Karpas-422 (cell line): ENCODE measurements around the gene PPP2R2D. TPM values are rescaled to one million over a fixed set of nuclear protein-coding genes. Genes with fewer than 3 reads are reported as not detected.
"Not testable (repeated sequence)": the region's sequence is repeated elsewhere in the genome, so short reads cannot be mapped to it uniquely, and the experiment has no call there.

Experiments used
- DNase-seq: peaks from one replicate; pipeline ENCODE4 v3.0.0-alpha.2; 2015
- H2AFZ ChIP-seq: fragments of 200-600 bp; sonication (generic); 2 replicates; pipeline ENCODE4 v1.6.1; 2014; ENCODE audit warnings: antibody characterized with exemption, low read length, mixed read lengths
- H3K27ac ChIP-seq: fragments of 200-600 bp; sonication (generic); 2 replicates; pipeline ENCODE4 v1.5.1; 2014; ENCODE audit warnings: mild to moderate bottlenecking, low read length, moderate library complexity
- H3K27me3 ChIP-seq: fragments of 200-600 bp; sonication (generic); 2 replicates; pipeline ENCODE4 v1.6.1; 2014; ENCODE audit warnings: low read length, mixed read lengths
- H3K36me3 ChIP-seq: fragments of 200-600 bp; sonication (generic); 2 replicates; pipeline ENCODE4 v1.6.1; 2014; ENCODE audit warnings: low read length, mixed read lengths; ENCODE audit not compliant: insufficient read depth
- H3K4me1 ChIP-seq: fragments of 200-600 bp; sonication (generic); 2 replicates; pipeline ENCODE4 v1.6.1; 2014; ENCODE audit warnings: mild to moderate bottlenecking, low read length, mixed read lengths
- H3K4me2 ChIP-seq: fragments of 200-600 bp; sonication (generic); 2 replicates; pipeline ENCODE4 v1.6.1; 2014; ENCODE audit warnings: low read length, low read depth, mild to moderate bottlenecking; ENCODE audit not compliant: poor library complexity, severe bottlenecking
- H3K4me3 ChIP-seq: fragments of 200-600 bp; sonication (generic); 2 replicates; pipeline ENCODE4 v1.5.1; 2014; ENCODE audit warnings: mild to moderate bottlenecking, antibody characterized with exemption, low read length, mixed read lengths
- H3K79me2 ChIP-seq: fragments of 200-600 bp; sonication (generic); 2 replicates; pipeline ENCODE4 v1.6.1; 2014; ENCODE audit warnings: mild to moderate bottlenecking, low read length, mixed read lengths
- H3K9ac ChIP-seq: fragments of 200-600 bp; sonication (generic); 2 replicates; pipeline ENCODE4 v1.6.0; 2014; ENCODE audit warnings: low read length
- H3K9me2 ChIP-seq: fragments of 200-600 bp; sonication (generic), shearing (Covaris generic); replicated peaks from 2 replicates; pipeline ENCODE4 v1.6.0; 2014; ENCODE audit warnings: mild to moderate bottlenecking, low read length, moderate library complexity; ENCODE audit not compliant: insufficient read depth
- H3K9me3 ChIP-seq: fragments of 300-700, 200-600 bp; sonication (generic); 2 replicates; pipeline ENCODE4 v1.6.1; 2014; ENCODE audit warnings: low read length, mixed read lengths
- H4K20me1 ChIP-seq: fragments of 200-600 bp; sonication (generic); 2 replicates; pipeline ENCODE4 v1.6.1; 2014; ENCODE audit warnings: mild to moderate bottlenecking, antibody characterized with exemption, low read length, low read depth; ENCODE audit not compliant: insufficient read depth
- total RNA-seq: library from RNA; depleted of rRNA; stranded (reverse); fragments of >200 nt; shearing (Covaris generic); gene quantifications from 2 replicates; pipeline ENCODE4 v1.2.3, GENCODE V29; 2014; ENCODE audit warnings: low replicate concordance

The PPP2R2D gene
- total RNA-seq, 1 experiment from 2014 or later: 32.9 TPM

DNA sequence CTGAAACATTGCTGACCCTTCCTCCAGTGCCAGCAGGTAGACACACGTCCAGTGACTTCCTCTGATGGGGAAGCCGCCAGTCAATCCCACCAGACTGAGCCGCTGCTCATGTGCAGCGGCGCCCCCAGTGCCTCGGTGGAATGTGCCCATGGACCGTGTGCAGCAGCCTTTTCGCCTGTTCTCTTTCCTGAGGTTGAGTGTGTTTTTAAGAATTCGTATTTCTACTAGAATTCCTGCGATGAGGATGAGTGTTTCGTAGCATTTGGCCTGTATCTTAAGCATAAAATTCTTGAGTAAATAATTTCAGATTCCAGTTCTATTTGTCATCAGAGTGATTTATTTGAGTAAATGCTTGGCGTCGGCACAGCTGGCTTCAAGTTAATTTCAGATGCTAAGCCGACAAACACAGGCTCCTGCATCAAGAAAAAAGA is 45.5 kb downstream of the PPP2R2D start:
- no peak overlapping the region for H2AFZ ChIP-seq
- H4K20me1 ChIP-seq: no peaks in the 10 kb centered on the region
- no peaks in the 10 kb centered on the region for H3K9me2 ChIP-seq
- H3K27ac ChIP-seq: no peak overlapping the region
- H3K4me2 ChIP-seq: no peak overlapping the region
- peaks cover 42% of the 10 kb centered on the region for H3K36me3 ChIP-seq
- no peak overlapping the region for H3K4me3 ChIP-seq
- H3K79me2 ChIP-seq: peaks cover 17% of the 10 kb centered on the region; the same call in 1 of the 2 replicates
- no peak for DNase-seq
- no peak overlapping the region for H3K9ac ChIP-seq
- H3K4me1 ChIP-seq: no peaks in the 10 kb centered on the region
- H3K9me3 ChIP-seq: no peaks in the 10 kb centered on the region
- no peaks in the 10 kb centered on the region for H3K27me3 ChIP-seq

DNA sequence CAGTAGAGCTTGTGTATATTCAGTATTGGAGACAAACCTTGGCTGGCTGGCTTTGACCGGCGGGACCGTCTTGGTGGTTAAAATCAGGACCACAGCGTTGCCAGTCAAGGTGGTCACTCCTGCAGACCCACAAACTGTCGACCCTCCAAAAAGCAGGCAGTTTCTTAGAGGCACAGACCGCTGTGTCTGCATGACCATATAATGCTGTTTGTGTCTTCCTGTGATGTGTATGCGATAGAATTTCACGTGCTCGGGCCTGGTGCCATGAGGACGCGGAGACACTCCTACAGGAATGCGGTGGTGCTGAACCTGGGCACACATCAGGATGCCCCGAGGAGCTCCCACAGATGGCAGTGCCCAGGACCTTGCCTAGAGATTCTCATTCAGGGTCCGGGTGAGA is 46.1 kb downstream of the PPP2R2D start:
- Histone ChIP-seq H3K9me2 (no peaks in the 10 kb centered on the region), H3K36me3 (peaks cover 42% of the 10 kb centered on the region), H2AFZ (no peak overlapping the region), H3K4me3 (no peak overlapping the region), H3K79me2 (peaks cover 13% of the 10 kb centered on the region; the same call in 1 of the 2 replicates), H3K27me3 (no peaks in the 10 kb centered on the region), H3K4me2 (no peak overlapping the region), H3K9ac (no peak overlapping the region), H3K4me1 (no peaks in the 10 kb centered on the region), H4K20me1 (no peaks in the 10 kb centered on the region), H3K27ac (no peak overlapping the region), H3K9me3 (no peaks in the 10 kb centered on the region)
- DNase-seq: no peak

DNA sequence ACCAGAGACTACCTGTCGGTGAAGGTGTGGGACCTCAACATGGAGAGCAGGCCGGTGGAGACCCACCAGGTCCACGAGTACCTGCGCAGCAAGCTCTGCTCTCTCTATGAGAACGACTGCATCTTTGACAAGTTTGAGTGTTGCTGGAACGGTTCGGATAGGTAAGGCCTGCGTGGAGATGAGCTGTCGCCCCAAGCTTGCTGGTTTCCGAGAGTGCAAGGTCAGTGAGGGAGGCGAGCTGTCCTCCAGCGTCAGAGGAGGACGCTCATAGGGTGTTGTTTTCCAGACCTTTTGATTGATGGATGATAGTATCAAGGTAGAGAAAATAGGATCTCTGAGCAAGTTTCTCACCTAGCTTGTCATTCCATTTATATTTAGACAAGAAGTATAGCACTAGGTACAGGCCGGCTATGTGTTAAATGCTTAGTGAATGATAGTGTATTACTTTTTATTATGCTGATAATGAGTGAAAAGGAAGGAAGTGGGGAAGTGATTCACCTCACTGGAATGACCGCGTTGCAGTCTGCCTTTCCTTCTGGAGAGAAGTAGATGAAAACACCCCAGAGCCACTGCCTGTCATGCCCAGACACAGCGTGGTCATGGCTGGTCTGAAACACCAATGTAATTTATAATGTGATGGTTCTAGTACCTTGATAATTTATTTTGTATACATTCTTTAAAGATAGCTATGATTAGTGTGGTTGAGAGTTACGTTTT is 47.0 kb downstream of the PPP2R2D start:
- H3K79me2 ChIP-seq: peaks cover 8% of the 10 kb centered on the region; the same call in 1 of the 2 replicates
- H3K4me3 ChIP-seq: no peak overlapping the region
- no peaks in the 10 kb centered on the region for H4K20me1 ChIP-seq
- DNase-seq: no peak
- H3K27me3 ChIP-seq: no peaks in the 10 kb centered on the region
- no peaks in the 10 kb centered on the region for H3K9me3 ChIP-seq
- no peak overlapping the region for H3K9ac ChIP-seq
- no peak overlapping the region for H3K27ac ChIP-seq
- H3K9me2 ChIP-seq: no peaks in the 10 kb centered on the region
- peaks cover 39% of the 10 kb centered on the region for H3K36me3 ChIP-seq
- H3K4me1 ChIP-seq: no peaks in the 10 kb centered on the region
- H2AFZ ChIP-seq: no peak overlapping the region
- H3K4me2 ChIP-seq: no peak overlapping the region

DNA sequence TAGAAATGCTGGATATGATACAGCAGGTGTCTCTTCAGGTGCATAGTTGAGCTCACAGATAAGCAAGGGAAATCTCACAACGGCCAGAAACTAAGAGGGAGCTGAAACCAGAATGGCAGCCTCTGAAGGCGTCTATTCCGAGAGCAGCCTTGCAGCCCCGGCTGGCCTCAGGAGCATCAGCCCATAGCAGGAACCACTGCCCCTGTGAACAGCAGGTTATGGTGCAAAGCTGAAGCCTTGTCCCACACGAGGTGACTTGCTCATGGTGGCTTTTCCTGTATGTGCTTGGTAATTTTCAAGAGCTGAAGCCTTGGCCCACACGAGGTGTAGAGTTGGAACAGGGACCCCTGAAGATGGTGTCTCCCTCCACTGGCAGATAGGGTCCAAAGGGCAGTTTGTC is 47.7 kb downstream of the PPP2R2D start:
- peaks cover 39% of the 10 kb centered on the region for H3K36me3 ChIP-seq
- H3K4me2 ChIP-seq: no peak overlapping the region
- H3K4me1 ChIP-seq: no peaks in the 10 kb centered on the region
- no peaks in the 10 kb centered on the region for H3K27me3 ChIP-seq
- H3K9me3 ChIP-seq: no peaks in the 10 kb centered on the region
- no peak overlapping the region for H3K9ac ChIP-seq
- H4K20me1 ChIP-seq: no peaks in the 10 kb centered on the region
- H3K27ac ChIP-seq: no peak overlapping the region
- no peaks in the 10 kb centered on the region for H3K9me2 ChIP-seq
- H3K4me3 ChIP-seq: no peak overlapping the region
- no peak overlapping the region for H2AFZ ChIP-seq
- 0 out of 2 replicates have a peak, but pooled peaks cover 4% of the 10 kb centered on the region for H3K79me2 ChIP-seq
- no peak for DNase-seq

DNA sequence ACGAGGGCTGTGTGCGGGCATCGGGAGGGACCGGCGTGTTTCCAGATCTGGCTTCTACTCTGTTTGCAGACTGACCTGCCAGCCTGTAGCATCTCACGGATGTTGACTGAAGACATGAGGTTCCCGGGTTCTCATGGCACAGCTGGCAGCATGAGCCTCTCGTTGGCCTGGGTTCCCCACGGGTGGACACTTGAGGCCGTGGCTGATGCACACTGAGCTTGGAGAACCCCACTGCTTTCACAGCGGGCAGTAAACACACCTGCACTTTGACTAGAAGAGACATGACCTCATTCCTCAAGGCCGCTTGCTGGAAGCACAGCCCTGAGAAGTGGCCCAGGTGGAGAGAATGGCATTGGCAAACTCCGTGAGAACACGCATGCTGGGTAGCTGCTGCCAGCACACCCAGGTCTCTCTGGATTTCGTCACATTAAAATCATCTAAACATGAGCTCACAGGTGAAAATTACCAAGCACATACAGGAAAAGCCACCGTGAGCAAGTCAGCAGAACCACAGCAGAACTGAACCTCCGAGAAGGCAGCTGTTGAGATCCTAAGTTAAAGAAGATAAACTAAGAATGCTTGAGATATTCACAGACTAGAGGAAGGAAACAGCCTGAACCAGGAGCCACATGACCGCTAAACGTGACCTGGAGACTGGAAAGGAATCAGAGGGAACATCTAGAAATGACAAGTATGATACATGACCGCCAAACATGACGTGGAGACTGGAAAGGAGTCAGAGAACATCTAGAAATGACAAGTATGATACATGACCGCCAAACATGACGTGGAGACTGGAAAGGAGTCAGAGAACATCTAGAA is 48.4 kb downstream of the PPP2R2D start:
- H3K9me2 ChIP-seq: no peaks in the 10 kb centered on the region
- no peak overlapping the region for H3K27ac ChIP-seq
- peaks cover 9% of the 10 kb centered on the region; the same call in 1 of the 2 replicates for H3K79me2 ChIP-seq
- no peak for DNase-seq
- peaks cover 38% of the 10 kb centered on the region for H3K36me3 ChIP-seq
- no peaks in the 10 kb centered on the region for H3K9me3 ChIP-seq
- no peaks in the 10 kb centered on the region for H3K4me1 ChIP-seq
- H3K27me3 ChIP-seq: no peaks in the 10 kb centered on the region
- no peak overlapping the region for H3K4me3 ChIP-seq
- no peak overlapping the region for H3K9ac ChIP-seq
- H2AFZ ChIP-seq: no peak overlapping the region
- H3K4me2 ChIP-seq: no peak overlapping the region
- no peaks in the 10 kb centered on the region for H4K20me1 ChIP-seq

DNA sequence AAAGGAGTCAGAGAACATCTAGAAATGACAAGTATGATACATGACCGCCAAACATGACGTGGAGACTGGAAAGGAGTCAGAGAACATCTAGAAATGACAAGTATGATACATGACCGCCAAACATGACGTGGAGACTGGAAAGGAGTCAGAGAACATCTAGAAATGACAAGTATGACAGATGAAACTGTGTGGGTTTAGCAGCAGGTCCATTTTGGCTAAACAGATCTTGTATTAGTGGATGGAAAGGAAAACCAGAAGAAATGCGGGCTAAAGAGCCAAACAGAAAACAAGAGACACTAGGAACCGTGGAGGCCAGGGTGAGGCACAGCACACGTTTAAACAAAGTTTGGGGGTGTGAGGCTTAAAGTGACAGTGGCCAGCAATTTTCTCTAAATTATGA is 49.1 kb downstream of the PPP2R2D start:
- DNase-seq, H4K20me1 ChIP-seq, H3K9me2 ChIP-seq, H3K4me3 ChIP-seq, H3K4me2 ChIP-seq, H3K9me3 ChIP-seq, H2AFZ ChIP-seq, H3K27ac ChIP-seq, H3K9ac ChIP-seq, H3K4me1 ChIP-seq, H3K27me3 ChIP-seq: not testable (repeated sequence)
- peaks cover 11% of the 10 kb centered on the region; the same call in 1 of the 2 replicates for H3K79me2 ChIP-seq
- peaks cover 35% of the 10 kb centered on the region for H3K36me3 ChIP-seq

DNA sequence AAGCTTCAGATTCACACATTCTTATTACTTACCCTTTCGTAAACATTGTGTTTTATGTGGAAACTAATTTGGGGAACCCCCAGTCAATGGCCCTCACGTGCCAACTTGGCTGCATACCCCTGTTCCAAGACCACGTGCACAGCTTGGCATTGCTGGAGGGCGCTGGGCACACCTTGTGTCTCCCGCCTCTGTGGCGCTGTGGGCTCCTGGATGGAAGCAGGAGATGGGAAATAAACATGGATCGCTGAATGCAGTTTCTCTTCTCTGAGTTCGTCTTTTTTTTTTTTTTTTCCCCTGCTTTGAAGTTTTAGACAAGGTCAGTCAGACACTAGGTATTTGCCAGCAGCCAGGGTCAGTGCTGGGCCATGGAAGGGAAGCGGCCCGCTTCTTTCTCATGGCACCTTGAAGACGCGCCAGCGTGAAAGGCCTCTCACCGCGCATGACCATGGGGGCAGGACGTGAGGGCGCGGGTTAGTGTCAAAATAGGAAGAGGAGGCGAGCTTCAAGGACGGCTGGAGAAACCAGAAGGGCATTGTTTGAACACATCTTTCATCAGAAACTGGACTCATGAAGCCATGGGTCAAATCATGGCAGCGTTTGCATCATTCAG is 53.7 kb downstream of the PPP2R2D start:
- H2AFZ ChIP-seq: no peak overlapping the region
- peaks cover 31% of the 10 kb centered on the region for H3K36me3 ChIP-seq
- H3K4me3 ChIP-seq: no peak overlapping the region
- no peak overlapping the region for H3K4me2 ChIP-seq
- H3K27ac ChIP-seq: no peak overlapping the region
- H3K79me2 ChIP-seq: peaks cover 11% of the 10 kb centered on the region; the same call in 1 of the 2 replicates
- no peaks in the 10 kb centered on the region for H4K20me1 ChIP-seq
- H3K27me3 ChIP-seq: no peaks in the 10 kb centered on the region
- H3K9me2 ChIP-seq: no peaks in the 10 kb centered on the region
- H3K9me3 ChIP-seq: no peaks in the 10 kb centered on the region
- DNase-seq: no peak
- H3K4me1 ChIP-seq: no peaks in the 10 kb centered on the region
- H3K9ac ChIP-seq: no peak overlapping the region
